ENCODE measurements around the gene MAD1L1. TPM values are rescaled to one million over a fixed set of nuclear protein-coding genes. Genes with fewer than 3 reads are reported as not detected.
"Not testable (repeated sequence)": the region's sequence is repeated elsewhere in the genome, so short reads cannot be mapped to it uniquely, and the experiment has no call there.

The MAD1L1 gene
- total RNA-seq, 3 donors from 2014 or later: 25.3 to 31.2 (median 26.2) TPM

GRCh38 chr7:2164646-2165045 lies 68.1 kb downstream of the MAD1L1 start:
- ATAC-seq (no peak), DNase-seq (no peak)
- no peak for TF ChIP-seq CTCF (IDR thresholded peaks at IDR 0.05)

DNA sequence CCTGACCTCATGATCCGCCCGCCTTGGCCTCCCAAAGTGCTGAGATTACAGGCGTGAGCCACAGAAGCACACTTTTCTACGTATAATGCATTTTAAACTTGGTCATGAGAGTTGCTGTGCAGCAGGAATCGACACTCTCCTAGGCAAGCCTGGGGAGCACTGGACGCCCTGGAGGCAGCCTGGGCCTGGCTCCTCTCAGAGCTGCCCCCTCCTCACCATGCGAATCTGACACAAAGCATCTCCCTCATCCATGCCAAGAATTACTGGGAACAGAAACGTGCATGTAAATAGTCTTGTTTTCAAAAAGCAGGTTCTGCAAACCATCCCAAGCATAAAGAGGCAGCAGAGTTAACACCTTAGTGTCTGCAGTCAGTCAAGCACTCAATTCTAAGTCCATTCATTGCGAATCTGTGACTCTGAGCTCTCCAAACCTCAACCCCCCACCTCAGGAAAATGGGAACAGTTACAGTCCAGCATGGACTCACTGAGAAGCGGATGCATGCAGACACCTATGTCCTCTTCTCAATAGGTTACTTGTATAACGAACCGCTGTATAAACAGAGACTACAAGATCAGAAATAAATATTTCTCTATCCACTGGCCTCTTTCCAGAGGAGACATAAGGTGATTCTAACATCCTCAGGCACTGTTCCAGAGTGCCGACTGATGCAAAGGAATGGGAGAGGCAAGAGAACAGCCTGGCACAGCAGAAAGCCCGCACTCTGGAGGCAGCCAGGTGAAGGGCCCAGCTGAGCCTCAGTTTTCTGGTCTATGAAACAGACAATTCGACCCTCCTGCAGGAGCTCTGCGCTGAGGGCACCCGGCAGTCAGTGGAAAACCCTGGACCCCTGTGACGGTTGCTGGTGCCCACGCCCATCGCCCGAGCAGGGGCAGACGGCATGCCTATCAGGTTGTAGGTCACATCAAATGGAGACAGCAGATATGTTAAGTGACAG lies 68.9 kb downstream of the MAD1L1 start:
- DNase-seq: no peak

More at GRCh38 chr7:2164646-2165045, 68.1 kb downstream of the MAD1L1 start:
- intact Hi-C loops (cut with DNase I, micrococcal nuclease): no loop called here
- H3K4me3 ChIP-seq: no peak overlapping the region
- no peaks in the 10 kb centered on the region for H3K36me3 ChIP-seq (ENCODE audit: low read depth)
- no peaks in the 10 kb centered on the region for H3K9me3 ChIP-seq
- no peaks in the 10 kb centered on the region for H3K4me1 ChIP-seq (ENCODE audit: low read depth)

DNA sequence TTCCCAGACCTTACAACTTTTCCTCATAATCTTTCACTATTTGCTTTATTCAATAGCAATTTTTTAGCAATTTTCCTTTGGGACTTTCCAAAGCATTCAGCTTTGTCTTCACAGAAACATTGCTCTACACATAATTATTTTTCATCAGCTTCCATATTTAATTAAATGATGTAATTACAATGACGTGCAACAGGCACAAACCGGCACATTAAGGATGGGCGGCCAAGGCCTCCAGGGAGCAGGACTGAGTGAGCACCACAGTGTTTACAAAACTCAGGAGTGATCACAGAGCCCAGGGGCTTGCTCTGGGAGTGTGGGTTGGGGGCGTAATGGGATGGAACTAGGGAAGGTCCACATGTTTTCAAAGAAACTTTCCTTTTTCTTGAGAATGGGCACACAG lies 69.8 kb downstream of the MAD1L1 start:
- no peak for ATAC-seq
- no peaks in the 10 kb centered on the region for H3K9me3 ChIP-seq
- H3K36me3 ChIP-seq (ENCODE audit: low read depth): no peaks in the 10 kb centered on the region
- no peak for DNase-seq
- H3K4me3 ChIP-seq: no peak overlapping the region
- intact Hi-C loops (cut with DNase I, micrococcal nuclease): no loop called here
- TF ChIP-seq CTCF (IDR thresholded peaks at IDR 0.05): no peak
- H3K4me1 ChIP-seq (ENCODE audit: low read depth): peaks cover 7% of the 10 kb centered on the region

More for the DNA sequence above, 68.9 kb downstream of the MAD1L1 start:
- Histone ChIP-seq H3K4me3 (no peak overlapping the region), H3K9me3 (no peaks in the 10 kb centered on the region), H3K4me1 (ENCODE audit: low read depth) (no peaks in the 10 kb centered on the region), H3K36me3 (ENCODE audit: low read depth) (no peaks in the 10 kb centered on the region)
- no peak for TF ChIP-seq CTCF (IDR thresholded peaks at IDR 0.05)
- intact Hi-C loops (cut with DNase I, micrococcal nuclease): no loop called here
- no peak for ATAC-seq

DNA sequence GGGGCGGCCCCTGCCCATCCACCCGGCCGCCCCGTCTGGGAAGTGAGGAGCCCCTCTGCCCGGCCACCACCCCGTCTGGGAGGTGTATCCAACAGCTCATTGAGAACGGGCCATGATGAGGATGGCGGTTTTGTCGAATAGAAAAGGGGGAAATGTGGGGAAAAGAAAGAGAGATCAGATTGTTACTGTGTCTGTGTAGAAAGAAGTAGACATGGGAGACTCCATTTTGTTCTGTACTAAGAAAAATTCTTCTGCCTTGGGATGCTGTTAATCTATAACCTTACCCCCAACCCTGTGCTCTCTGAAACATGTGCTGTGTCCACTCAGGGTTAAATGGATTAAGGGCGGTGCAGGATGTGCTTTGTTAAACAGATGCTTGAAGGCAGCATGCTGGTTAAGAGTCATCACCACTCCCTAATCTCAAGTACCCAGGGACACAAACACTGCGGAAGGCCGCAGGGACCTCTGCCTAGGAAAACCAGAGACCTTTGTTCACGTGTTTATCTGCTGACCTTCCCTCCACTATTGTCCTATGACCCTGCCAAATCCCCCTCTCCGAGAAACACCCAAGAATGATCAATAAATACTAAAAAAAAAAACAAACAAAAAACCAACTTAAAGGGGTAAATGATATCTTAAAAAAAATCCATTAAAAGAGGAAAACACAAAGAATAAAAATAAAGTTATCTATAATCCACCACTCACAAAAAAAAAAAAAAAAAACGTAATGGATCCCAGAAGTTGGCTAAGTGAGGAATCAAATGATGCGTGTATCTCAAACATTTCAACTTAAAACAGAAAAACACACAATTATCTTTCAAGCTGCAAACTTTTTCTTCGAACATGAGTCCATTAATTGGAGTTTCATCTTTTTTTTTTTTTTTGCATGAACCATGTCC lies 70.5 kb downstream of the MAD1L1 start:
- not testable (repeated sequence) for H3K4me3 ChIP-seq
- peaks cover 15% of the 10 kb centered on the region for H3K4me1 ChIP-seq (ENCODE audit: low read depth)

DNA sequence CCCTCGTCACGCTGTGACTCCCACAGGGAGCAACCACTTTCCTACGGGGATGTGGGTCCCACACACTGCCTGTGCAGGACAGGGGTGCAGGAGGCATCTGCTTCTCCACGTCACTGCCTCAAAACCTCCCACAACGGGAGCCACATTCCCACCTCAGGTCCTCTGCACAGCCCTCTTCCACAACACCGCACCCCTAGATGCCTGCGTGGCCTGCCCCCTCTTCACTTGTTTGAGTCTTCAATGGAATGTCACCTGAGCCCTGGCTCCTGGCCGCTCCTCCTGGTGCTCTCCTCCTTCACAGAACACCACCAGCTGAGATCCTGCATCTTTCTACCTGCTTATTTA lies 73.6 kb downstream of the MAD1L1 start:
- intact Hi-C loops (cut with DNase I, micrococcal nuclease): no loop called here
- DNase-seq (no peak), ATAC-seq (no peak)
- Histone ChIP-seq H3K4me3 (no peak overlapping the region), H3K4me1 (ENCODE audit: low read depth) (peaks cover 19% of the 10 kb centered on the region), H3K9me3 (no peaks in the 10 kb centered on the region), H3K36me3 (ENCODE audit: low read depth) (no peaks in the 10 kb centered on the region)
- no peak for TF ChIP-seq CTCF (IDR thresholded peaks at IDR 0.05)

More for the DNA sequence above, 70.5 kb downstream of the MAD1L1 start:
- ATAC-seq; intact Hi-C loops (cut with DNase I, micrococcal nuclease); DNase-seq; H3K9me3 ChIP-seq; H3K36me3 ChIP-seq (ENCODE audit: low read depth): not testable (repeated sequence)
